Calu3 (cell line): ENCODE measurements around the gene MACROH2A1. TPM values are rescaled to one million over a fixed set of nuclear protein-coding genes. Genes with fewer than 3 reads are reported as not detected.

Experiments
- BruUV-seq: library from RNA; stranded (reverse); fragments of 400-500 nt; replicated peaks from 2 replicates; lab custom pipeline; 2021; lab: Mats Ljungman, UMichigan
- CTCF ChIA-PET: fragments of 300-600 bp; sonication (Branson Sonifier 250); formaldehyde crosslinking; loops from one replicate; lab custom pipeline; 2022; ENCODE audit warnings: antibody characterized with exemption; lab: Charles Lee
- DNase-seq: peaks from one replicate; pipeline ENCODE4 v3.0.0; 2022
- H3K27ac Mint-ChIP-seq: one replicate; pipeline ENCODE4 v1.8.0; 2022; ENCODE audit warnings: mixed read lengths; ENCODE audit not compliant: unreplicated experiment
- H3K27me3 Mint-ChIP-seq: one replicate; pipeline ENCODE4 v1.8.0; 2022; ENCODE audit warnings: mixed read lengths; ENCODE audit not compliant: unreplicated experiment
- H3K36me3 Mint-ChIP-seq: one replicate; pipeline ENCODE4 v1.8.0; 2022; ENCODE audit warnings: mild to moderate bottlenecking, moderate library complexity, mixed read lengths; ENCODE audit not compliant: insufficient read depth, unreplicated experiment
- H3K4me1 Mint-ChIP-seq: one replicate; pipeline ENCODE4 v1.8.0; 2022; ENCODE audit warnings: mild to moderate bottlenecking, low read depth, mixed read lengths; ENCODE audit not compliant: unreplicated experiment
- H3K4me3 Mint-ChIP-seq: one replicate; pipeline ENCODE4 v1.8.0; 2022; ENCODE audit warnings: mild to moderate bottlenecking, low read depth, moderate library complexity, mixed read lengths; ENCODE audit not compliant: unreplicated experiment
- H3K9me3 Mint-ChIP-seq: one replicate; pipeline ENCODE4 v1.8.0; 2022; ENCODE audit warnings: low read depth, mixed read lengths; ENCODE audit not compliant: unreplicated experiment
- intact Hi-C: fragments of 100-400 bp; cut with micrococcal nuclease; formaldehyde crosslinking; loops from one replicate; pipeline ENCODE4 v1.10.0; 2022; ENCODE audit not compliant: unreplicated experiment
- total RNA-seq: library from RNA; stranded (reverse); gene quantifications from 2 replicates; pipeline ENCODE4 v1.2.3, GENCODE V29; 2022
- TF ChIP-seq, protein P1 (sequence below): fragments of 200-600 bp; IDR thresholded peaks from one replicate; pipeline ENCODE4 v1.8.0; 2022; ENCODE audit warnings: antibody characterized with exemption; ENCODE audit not compliant: unreplicated experiment

MACROH2A1 gene
- total RNA-seq, 1 experiment from 2014 or later, result 368 TPM

DNA sequence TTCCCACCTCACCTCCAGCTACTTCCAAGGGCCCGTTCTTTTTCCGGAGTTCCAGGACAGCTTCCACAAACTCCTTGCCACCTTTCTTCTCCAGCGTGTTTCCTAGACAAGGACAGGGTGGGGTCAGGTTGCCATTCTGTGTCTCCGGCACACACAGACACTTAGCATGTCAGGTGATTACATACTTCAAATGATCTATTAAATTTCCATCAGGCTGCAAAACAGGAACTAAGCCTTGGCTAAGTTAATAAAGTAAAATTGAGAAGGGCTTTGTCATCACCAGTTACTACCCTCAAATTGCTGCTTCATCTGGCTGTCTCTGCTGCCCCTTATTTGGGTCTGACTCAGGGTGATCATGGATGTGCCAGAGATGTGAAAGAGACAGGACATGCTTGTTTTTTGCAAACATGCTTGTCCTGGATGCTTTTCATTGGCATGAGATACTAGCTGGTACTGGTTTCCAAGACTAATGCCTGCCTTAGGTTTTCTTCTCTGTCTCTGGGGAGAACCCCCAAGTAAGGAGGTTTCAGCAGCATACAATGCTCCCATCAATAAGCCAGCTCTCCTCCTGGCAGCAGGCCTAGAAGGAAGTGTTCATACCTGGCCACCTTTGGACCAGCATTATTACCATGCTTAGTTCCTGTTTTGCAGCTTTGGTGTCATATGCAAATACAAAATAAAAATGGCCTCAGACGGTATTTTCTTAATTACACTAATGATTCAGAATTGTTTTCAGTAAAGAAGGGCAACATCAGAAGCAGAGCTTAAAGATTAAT lies 52.9 kb downstream of the MACROH2A1 start:
- TF ChIP-seq, protein P1, sequence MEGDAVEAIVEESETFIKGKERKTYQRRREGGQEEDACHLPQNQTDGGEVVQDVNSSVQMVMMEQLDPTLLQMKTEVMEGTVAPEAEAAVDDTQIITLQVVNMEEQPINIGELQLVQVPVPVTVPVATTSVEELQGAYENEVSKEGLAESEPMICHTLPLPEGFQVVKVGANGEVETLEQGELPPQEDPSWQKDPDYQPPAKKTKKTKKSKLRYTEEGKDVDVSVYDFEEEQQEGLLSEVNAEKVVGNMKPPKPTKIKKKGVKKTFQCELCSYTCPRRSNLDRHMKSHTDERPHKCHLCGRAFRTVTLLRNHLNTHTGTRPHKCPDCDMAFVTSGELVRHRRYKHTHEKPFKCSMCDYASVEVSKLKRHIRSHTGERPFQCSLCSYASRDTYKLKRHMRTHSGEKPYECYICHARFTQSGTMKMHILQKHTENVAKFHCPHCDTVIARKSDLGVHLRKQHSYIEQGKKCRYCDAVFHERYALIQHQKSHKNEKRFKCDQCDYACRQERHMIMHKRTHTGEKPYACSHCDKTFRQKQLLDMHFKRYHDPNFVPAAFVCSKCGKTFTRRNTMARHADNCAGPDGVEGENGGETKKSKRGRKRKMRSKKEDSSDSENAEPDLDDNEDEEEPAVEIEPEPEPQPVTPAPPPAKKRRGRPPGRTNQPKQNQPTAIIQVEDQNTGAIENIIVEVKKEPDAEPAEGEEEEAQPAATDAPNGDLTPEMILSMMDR, result no peak
- no peak overlapping the region for H3K4me3 Mint-ChIP-seq
- DNase-seq, result peak; percentile 65
- no TSS peak for BruUV-seq
- intact Hi-C loops, result loop anchor here (5.0 kb wide), 1 partner anchor 81 kb away; no protein-coding TSS in a partner anchor
- H3K27ac Mint-ChIP-seq, result peak overlapping the region; percentile 82
- H3K27me3 Mint-ChIP-seq, result no peaks in the 10 kb centered on the region
- no peaks in the 10 kb centered on the region for H3K9me3 Mint-ChIP-seq
- peaks cover 12% of the 10 kb centered on the region for H3K4me1 Mint-ChIP-seq
- H3K36me3 Mint-ChIP-seq, result peaks cover 41% of the 10 kb centered on the region
- CTCF ChIA-PET, result interaction anchor here (1.0 kb wide), 1 partner anchor 80 kb away, joined by 3 read pairs; no protein-coding TSS in a partner anchor

DNA sequence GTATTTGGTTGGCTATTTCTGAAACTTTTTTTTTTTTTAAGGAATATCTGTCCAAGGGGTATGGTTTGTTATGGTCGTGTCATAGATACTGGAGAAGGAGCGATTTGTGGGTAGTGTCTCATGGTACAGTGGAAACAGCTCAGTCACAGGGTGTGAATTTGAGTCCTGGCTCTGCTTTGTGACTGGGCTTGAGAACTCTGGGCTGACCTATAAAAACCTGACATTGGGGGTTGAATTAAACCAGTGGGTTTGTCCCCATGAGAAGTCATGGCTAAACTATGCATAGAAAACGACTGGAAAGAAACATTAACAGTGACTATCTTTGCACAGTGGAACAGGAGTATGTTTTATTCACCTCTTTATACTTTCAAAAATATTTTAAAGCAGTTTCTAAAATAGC lies 54.7 kb downstream of the MACROH2A1 start:
- H3K27me3 Mint-ChIP-seq, result no peaks in the 10 kb centered on the region
- peak overlapping the region; percentile 31 for H3K27ac Mint-ChIP-seq
- peaks cover 53% of the 10 kb centered on the region for H3K36me3 Mint-ChIP-seq
- intact Hi-C loops, result no loop called here
- CTCF ChIA-PET, result interaction anchor here (0.6 to 1.1 kb wide), 2 partner anchors 11 to 210 kb away, joined by 4 to 6 read pairs; no protein-coding TSS in a partner anchor
- H3K9me3 Mint-ChIP-seq, result no peaks in the 10 kb centered on the region
- DNase-seq, result no peak
- TF ChIP-seq, protein P1, result no peak
- BruUV-seq, result no TSS peak
- peaks cover 12% of the 10 kb centered on the region for H3K4me1 Mint-ChIP-seq
- no peak overlapping the region for H3K4me3 Mint-ChIP-seq

DNA sequence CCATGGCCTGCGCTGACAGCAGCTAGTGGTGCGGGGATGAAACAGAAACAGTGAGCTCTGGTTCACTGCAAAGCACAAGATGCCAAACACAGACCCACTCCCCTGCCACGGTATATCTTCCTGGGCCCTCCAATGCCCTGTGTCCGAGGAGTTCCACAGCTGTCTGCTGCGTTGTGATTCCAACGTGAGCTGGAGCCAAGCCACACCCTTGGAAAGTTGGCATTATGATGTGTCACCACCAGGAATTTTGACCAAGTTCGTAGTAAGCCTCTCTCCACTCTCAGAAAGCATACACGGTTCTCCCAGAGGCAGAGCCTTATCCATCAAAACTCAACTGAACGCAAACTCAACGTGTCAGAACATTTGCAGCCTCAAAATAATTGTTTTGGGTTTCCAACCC lies 55.6 kb downstream of the MACROH2A1 start:
- CTCF ChIA-PET, result no interaction called here
- TF ChIP-seq, protein P1, result no peak
- DNase-seq, result no peak
- H3K9me3 Mint-ChIP-seq, result no peaks in the 10 kb centered on the region
- intact Hi-C loops, result no loop called here
- H3K27me3 Mint-ChIP-seq, result no peaks in the 10 kb centered on the region
- peaks cover 51% of the 10 kb centered on the region for H3K36me3 Mint-ChIP-seq
- no TSS peak for BruUV-seq
- no peak overlapping the region for H3K27ac Mint-ChIP-seq
- no peak overlapping the region for H3K4me3 Mint-ChIP-seq
- peaks cover 12% of the 10 kb centered on the region for H3K4me1 Mint-ChIP-seq

DNA sequence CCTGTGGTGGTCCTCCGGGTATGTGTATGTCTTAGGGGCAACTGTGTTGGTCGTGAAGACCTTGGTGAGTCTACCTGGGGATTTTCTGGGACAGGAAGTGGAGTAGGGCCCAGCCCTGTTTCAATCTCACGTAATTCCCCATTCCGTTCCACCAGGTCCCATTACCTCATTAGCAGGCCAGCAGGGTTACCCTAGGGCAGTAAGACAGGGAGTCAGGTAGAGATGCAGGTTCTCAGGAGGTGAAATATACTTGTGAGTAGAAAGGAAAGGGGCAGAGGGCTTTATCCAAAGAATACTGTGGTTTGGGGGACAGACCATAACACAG lies 56.5 kb downstream of the MACROH2A1 start:
- Mint-ChIP-seq H3K9me3 (no peaks in the 10 kb centered on the region), H3K27me3 (no peaks in the 10 kb centered on the region), H3K36me3 (peaks cover 51% of the 10 kb centered on the region), H3K27ac (no peak overlapping the region), H3K4me3 (no peak overlapping the region), H3K4me1 (peaks cover 12% of the 10 kb centered on the region)
- CTCF ChIA-PET, result no interaction called here
- BruUV-seq, result no TSS peak
- TF ChIP-seq, protein P1, result no peak
- no peak for DNase-seq
- intact Hi-C loops, result no loop called here
